Esophagus muscularis mucosa (tissue), 3 donors: ENCODE results near the gene SLC5A1.

Experiments
- POLR2A ChIP-seq: fragments of 450-650 bp; IDR thresholded peaks from one replicate; pipeline ENCODE4 v1.6.1; 2017; ENCODE audit warnings: antibody characterized with exemption, moderate library complexity, mild to moderate bottlenecking, low read depth
- TF ChIP-seq, protein P1 (sequence below), 3 experiments: fragments of 200-600 bp in 2 of 3; fragments of 450-650 bp in 1 of 3; sonication (generic) in 2 of 3; IDR thresholded peaks; one replicate each; pipeline ENCODE4 v1.5.1; 2017 to 2019; ENCODE audit warnings: antibody characterized with exemption in 3 of 3, mild to moderate bottlenecking in 2 of 3, moderate library complexity in 1 of 3

DNA sequence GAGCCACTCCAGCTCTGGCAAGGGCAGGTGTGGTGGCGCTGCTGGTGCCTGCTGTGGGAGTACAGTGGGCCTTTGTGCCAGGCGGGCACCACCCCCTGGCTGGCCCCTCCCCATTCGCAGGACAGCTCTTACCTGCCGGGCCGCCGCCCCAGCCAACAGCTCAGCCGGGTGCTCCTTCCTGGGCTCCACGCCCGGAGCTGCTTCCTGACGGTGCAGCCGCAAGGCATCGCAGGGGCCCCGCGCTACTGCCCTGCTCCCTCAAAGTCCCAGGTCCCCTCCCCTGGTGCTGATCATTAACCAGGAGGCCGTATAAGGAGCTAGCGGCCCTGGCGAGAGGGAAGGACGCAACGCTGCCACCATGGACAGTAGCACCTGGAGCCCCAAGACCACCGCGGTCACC is at the start of gene SLC5A1:
- TF ChIP-seq, protein P1, sequence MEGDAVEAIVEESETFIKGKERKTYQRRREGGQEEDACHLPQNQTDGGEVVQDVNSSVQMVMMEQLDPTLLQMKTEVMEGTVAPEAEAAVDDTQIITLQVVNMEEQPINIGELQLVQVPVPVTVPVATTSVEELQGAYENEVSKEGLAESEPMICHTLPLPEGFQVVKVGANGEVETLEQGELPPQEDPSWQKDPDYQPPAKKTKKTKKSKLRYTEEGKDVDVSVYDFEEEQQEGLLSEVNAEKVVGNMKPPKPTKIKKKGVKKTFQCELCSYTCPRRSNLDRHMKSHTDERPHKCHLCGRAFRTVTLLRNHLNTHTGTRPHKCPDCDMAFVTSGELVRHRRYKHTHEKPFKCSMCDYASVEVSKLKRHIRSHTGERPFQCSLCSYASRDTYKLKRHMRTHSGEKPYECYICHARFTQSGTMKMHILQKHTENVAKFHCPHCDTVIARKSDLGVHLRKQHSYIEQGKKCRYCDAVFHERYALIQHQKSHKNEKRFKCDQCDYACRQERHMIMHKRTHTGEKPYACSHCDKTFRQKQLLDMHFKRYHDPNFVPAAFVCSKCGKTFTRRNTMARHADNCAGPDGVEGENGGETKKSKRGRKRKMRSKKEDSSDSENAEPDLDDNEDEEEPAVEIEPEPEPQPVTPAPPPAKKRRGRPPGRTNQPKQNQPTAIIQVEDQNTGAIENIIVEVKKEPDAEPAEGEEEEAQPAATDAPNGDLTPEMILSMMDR (IDR thresholded peaks at IDR 0.05): no peak
- no peak for TF ChIP-seq POLR2A
